NCI-H2196 treated with DMSO at 0.1 percent for 48 hours (cell line): ENCODE measurements around the gene ATXN10.
"Not testable (repeated sequence)": the region's sequence is repeated elsewhere in the genome, so short reads cannot be mapped to it uniquely, and the experiment has no call there.

Experiments used
- DNase-seq: peaks from one replicate; lab custom pipeline; 2025; ENCODE audit not compliant: unreplicated experiment; lab: John Stamatoyannopoulos, UW

The ATXN10 gene

GRCh38 chr22:45676024-45676423, 4.4 kb downstream of the ATXN10 start:
- no peak for DNase-seq

- DNase-seq: no peak
Measured at GRCh38 chr22:45677063-45677462, 5.4 kb downstream of the ATXN10 start.

- DNase-seq: no peak
Measured at GRCh38 chr22:45678961-45679912, 7.6 kb downstream of the ATXN10 start.

GRCh38 chr22:45680932-45681700, 9.5 kb downstream of the ATXN10 start:
- DNase-seq: no peak

DNA sequence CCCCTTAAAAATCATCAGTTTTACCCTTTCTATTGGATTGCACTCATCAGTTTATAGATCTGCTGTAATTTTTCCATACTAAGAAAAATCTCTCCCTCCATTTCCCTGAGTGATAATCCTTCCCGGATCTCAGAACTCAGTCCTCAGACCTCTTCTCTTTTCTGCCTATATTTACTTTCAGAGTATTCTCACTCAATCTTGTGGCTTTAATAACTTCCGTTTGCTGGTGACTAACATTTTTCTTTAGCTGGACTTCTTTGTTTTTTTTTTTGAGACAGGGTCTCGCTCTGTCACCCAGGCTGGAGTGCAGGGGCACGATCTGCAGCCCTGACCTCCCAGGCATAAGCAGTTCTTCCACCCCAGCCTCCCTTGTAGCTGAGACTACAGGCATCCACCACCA, 10.4 kb downstream of the ATXN10 start:
- DNase-seq: no peak

- DNase-seq: not testable (repeated sequence)
Measured at GRCh38 chr22:45682773-45683172, 11.1 kb downstream of the ATXN10 start.

DNA sequence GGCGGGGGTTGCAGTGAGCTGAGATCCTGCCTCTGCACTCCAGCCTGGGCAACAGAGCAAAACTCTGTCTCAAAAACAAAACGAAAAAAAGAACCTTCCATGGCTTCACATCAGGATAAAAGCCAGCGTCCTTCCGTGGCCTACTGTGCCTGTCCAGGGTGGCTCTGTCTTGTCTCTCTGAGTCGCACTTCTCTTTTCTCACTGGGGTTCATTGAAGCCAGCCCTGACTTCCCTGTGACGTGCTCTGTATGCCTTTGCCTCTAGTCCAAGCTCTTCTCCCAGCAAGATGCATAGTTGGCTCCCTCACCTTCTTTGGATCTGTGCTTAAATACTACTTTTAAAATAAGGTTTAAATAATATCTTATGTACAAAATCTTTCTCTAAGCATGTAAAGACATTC, 11.6 kb downstream of the ATXN10 start:
- DNase-seq: no peak

DNA sequence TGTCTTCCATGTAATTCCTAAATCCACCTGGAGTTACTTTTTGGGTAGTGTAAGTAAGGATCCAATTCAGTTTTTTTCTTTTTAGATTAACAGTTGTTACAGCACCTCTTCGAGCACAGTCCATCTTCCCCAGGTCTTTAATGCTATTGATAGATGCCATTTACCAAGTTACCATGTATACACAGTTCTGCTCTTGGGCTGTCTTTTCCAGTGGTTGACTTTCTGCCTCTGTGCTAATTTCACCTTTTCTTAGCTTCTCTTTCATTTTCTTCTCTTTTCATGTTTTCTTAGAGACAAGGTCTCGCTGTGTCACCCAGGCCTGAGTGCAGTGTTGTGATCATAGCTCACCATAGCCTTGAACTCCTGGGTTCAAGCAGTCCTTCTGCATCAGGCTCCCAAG, 12.0 kb downstream of the ATXN10 start:
- DNase-seq: no peak

- DNase-seq: no peak
Measured at GRCh38 chr22:45684169-45684568, 12.5 kb downstream of the ATXN10 start.

GRCh38 chr22:45684752-45685574, 13.3 kb downstream of the ATXN10 start:
- DNase-seq: no peak

DNA sequence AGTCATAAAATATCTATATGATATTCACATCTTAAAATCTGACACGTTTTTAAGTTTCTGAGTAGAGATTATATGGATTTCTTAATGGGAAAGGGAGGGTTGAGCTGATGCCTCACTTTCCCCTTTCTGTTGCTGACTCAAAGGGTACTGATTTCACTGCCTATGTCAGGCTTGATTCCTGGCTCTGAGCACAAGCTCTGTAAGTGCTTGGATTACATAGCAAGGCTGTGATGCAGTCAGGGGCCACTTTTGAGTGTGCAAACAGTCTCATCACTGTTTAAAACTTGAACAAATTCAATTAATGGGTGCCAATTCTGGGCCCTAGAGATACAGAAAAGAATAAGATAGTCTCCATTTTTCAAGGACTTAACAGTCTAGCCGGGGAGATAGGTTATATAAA, 14.4 kb downstream of the ATXN10 start:
- DNase-seq: no peak

DNA sequence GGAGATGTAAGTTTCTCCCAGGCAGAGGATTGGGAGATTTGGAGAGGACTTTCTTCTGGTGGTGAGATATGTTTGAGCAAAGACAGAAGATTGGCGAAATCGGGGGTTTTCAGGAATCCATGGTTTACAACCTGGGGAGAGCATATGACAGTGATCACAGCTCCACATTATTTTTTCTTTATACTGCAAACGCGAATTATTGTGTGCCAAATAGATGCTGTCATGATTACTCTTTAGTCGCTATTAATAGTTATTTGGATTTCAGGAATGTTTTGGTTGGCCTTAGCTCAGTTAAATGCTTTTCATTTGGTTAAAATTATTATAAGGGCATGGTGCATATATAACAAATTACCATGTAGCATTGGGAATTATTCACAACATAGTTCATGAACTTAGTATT, 15.2 kb downstream of the ATXN10 start:
- no peak for DNase-seq

GRCh38 chr22:45688600-45689080, 17.0 kb downstream of the ATXN10 start:
- no peak for DNase-seq

- no peak for DNase-seq
Measured at GRCh38 chr22:45689211-45689610, 17.6 kb downstream of the ATXN10 start.

GRCh38 chr22:45690008-45690407, 18.4 kb downstream of the ATXN10 start:
- DNase-seq: no peak

DNA sequence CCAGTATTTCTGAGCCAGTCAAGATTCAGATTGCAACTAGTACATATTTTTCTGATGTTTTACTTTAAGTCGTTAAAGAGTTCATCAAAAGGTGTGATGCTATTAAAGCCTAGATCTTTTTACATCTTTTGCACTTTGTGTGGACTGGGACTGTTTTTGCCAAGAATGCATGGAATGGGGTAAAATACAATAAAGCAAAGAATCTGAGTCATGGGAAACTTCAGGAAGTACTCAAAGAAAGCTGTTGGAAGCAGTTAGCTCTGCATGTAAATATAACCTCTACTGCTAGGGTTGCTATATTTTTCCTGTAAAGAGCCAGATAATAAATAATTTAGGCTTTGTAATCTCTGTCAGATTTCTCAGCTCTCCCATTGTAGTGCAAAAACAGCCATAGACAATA, 20.9 kb downstream of the ATXN10 start:
- DNase-seq: no peak

GRCh38 chr22:45693835-45694234, 22.2 kb downstream of the ATXN10 start:
- DNase-seq: no peak

DNA sequence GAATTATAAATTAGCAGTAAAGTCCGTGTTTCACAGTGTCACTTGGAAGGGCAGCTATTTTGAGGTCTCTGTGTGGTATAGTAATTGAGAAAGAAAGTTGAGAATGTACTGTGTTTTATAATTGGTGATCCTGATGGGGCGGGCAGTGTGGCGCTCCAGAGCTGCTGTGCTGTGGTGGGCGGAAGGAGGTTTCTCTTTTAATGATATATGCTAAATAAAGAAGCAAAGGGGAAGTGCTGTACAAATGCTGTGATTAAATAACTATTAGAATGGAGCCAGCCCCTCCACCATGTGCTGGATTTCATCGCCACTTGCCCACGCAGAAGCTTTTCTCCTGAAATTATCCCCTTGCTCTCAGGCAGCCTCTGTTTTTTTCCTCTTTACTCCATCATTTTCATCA, 24.6 kb downstream of the ATXN10 start:
- no peak for DNase-seq

DNA sequence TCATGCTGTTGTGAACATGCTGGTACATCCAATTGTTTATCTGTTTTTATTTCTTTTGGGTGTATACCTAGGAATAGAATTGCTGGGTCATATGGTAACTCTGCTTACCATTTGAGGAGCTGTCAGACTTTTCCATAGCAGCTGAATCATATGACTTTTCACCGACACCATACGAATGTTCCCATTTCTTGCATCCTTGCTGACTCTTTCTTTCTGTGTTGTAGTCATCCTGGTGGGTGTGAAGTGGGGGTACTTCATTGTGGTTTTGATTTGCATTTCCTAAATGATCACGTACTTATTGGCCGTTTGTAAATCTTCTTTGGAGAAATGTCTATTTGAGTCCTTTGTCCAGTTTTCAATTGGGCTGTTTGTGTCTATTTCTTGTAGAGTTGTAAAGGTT, 26.5 kb downstream of the ATXN10 start:
- no peak for DNase-seq

GRCh38 chr22:45702981-45703380, 31.3 kb downstream of the ATXN10 start:
- no peak for DNase-seq

GRCh38 chr22:45703758-45704157, 32.1 kb downstream of the ATXN10 start:
- DNase-seq: no peak
